GM12891 (cell line): ENCODE measurements around the gene THPO.

ENCODE experiments used
- PAX5 ChIP-seq: IDR thresholded peaks from 2 replicates; pipeline ENCODE4 v1.6.1; 2011; ENCODE audit warnings: low read length, moderate library complexity, mild to moderate bottlenecking; ENCODE audit not compliant: insufficient read depth, severe bottlenecking
- POLR2A ChIP-seq: IDR thresholded peaks from 2 replicates; pipeline ENCODE4 v1.6.1; 2011; ENCODE audit warnings: low read depth, low read length, control low read depth
- POLR2AphosphoS5 ChIP-seq: IDR thresholded peaks from 2 replicates; pipeline ENCODE4 v1.6.1; 2011; ENCODE audit warnings: low read depth, low read length, control low read depth
- POU2F2 ChIP-seq: IDR thresholded peaks from 2 replicates; pipeline ENCODE4 v1.6.1; 2011; ENCODE audit warnings: low read depth, mild to moderate bottlenecking, control low read depth, low read length, moderate library complexity
- SPI1 ChIP-seq: IDR thresholded peaks from 2 replicates; pipeline ENCODE4 v1.6.1; 2011; ENCODE audit warnings: low read depth, low read length, control low read depth
- TAF1 ChIP-seq: IDR thresholded peaks from 2 replicates; pipeline ENCODE4 v1.6.1; 2011; ENCODE audit warnings: low read depth, low read length, control low read depth

GRCh38 chr3:184417619-184418327 lies 39.8 kb upstream of the THPO start:
- no peak for TF ChIP-seq POLR2A
- TF ChIP-seq POLR2AphosphoS5: no peak
- TF ChIP-seq TAF1: no peak
- no peak for TF ChIP-seq PAX5
- TF ChIP-seq SPI1: no peak
- TF ChIP-seq POU2F2: no peak
